Measurements from ENCODE around the gene HOXA2. TPM values are rescaled to one million over a fixed set of nuclear protein-coding genes. Genes with fewer than 3 reads are reported as not detected.

Gene HOXA2
- total RNA-seq, 2 donors from 2014 or later = 1.8 to 2.4 TPM

GRCh38 chr7:27064159-27064558, 38.3 kb downstream of the HOXA2 start:
- TF ChIP-seq, protein P1, sequence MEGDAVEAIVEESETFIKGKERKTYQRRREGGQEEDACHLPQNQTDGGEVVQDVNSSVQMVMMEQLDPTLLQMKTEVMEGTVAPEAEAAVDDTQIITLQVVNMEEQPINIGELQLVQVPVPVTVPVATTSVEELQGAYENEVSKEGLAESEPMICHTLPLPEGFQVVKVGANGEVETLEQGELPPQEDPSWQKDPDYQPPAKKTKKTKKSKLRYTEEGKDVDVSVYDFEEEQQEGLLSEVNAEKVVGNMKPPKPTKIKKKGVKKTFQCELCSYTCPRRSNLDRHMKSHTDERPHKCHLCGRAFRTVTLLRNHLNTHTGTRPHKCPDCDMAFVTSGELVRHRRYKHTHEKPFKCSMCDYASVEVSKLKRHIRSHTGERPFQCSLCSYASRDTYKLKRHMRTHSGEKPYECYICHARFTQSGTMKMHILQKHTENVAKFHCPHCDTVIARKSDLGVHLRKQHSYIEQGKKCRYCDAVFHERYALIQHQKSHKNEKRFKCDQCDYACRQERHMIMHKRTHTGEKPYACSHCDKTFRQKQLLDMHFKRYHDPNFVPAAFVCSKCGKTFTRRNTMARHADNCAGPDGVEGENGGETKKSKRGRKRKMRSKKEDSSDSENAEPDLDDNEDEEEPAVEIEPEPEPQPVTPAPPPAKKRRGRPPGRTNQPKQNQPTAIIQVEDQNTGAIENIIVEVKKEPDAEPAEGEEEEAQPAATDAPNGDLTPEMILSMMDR (IDR thresholded peaks at IDR 0.05) = no peak
- H3K4me3 ChIP-seq = no peak overlapping the region
- no peak overlapping the region for H3K27ac ChIP-seq
- DNase-seq = no peak
- no peaks in the 10 kb centered on the region for H3K36me3 ChIP-seq
- intact Hi-C loops (cut with DNase I) = no loop called here
- no peaks in the 10 kb centered on the region for H3K9me3 ChIP-seq
- no peaks in the 10 kb centered on the region for H3K4me1 ChIP-seq
- H3K9ac ChIP-seq (ENCODE audit: low read depth in 2 of 2, low read length in 2 of 2) = no peak overlapping the region
- no peaks in the 10 kb centered on the region for H3K27me3 ChIP-seq

GRCh38 chr7:27062946-27063345, 39.5 kb downstream of the HOXA2 start:
- DNase-seq = no peak
- Histone ChIP-seq H3K27ac (no peak overlapping the region), H3K36me3 (no peaks in the 10 kb centered on the region), H3K27me3 (no peaks in the 10 kb centered on the region), H3K4me1 (no peaks in the 10 kb centered on the region), H3K4me3 (no peak overlapping the region), H3K9me3 (no peaks in the 10 kb centered on the region), H3K9ac (ENCODE audit: low read depth in 2 of 2, low read length in 2 of 2) (no peak overlapping the region)
- TF ChIP-seq, protein P1 (IDR thresholded peaks at IDR 0.05) = no peak
- intact Hi-C loops (cut with DNase I) = no loop called here

DNA sequence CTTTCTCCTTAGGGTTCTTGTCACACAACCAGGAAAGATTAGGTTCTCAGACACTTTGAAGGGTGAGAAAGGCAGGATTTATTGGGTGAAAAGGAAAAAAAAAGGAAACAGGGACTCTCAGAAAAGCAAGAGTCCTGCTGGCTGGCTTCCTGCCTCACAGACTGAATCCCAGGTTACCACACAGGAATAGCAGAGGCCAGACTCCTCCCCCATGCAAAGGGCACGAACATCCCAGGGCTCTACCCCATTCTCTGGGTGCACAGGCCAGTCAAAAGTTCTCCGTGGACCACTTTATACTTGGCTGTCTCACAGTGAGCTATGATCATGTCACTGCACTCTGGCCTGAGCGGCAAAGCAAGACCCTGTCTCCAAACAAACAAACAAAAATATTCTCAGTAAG, 49.3 kb downstream of the HOXA2 start:
- H3K36me3 ChIP-seq = no peaks in the 10 kb centered on the region
- intact Hi-C loops (cut with DNase I) = no loop called here

GRCh38 chr7:27051451-27051850, 51.0 kb downstream of the HOXA2 start:
- H3K9me3 ChIP-seq = no peaks in the 10 kb centered on the region
- intact Hi-C loops (cut with DNase I) = no loop called here
- no peak for DNase-seq
- no peak overlapping the region for H3K27ac ChIP-seq
- H3K4me1 ChIP-seq = no peaks in the 10 kb centered on the region
- H3K4me3 ChIP-seq = no peak overlapping the region
- H3K36me3 ChIP-seq = no peaks in the 10 kb centered on the region
- H3K27me3 ChIP-seq = no peaks in the 10 kb centered on the region
- no peak overlapping the region for H3K9ac ChIP-seq (ENCODE audit: low read depth in 2 of 2, low read length in 2 of 2)
- TF ChIP-seq, protein P1 (IDR thresholded peaks at IDR 0.05) = no peak

More for the DNA sequence above, 49.3 kb downstream of the HOXA2 start:
- Histone ChIP-seq H3K4me3 (no peak overlapping the region), H3K27me3 (no peaks in the 10 kb centered on the region), H3K9me3 (no peaks in the 10 kb centered on the region), H3K9ac (ENCODE audit: low read depth in 2 of 2, low read length in 2 of 2) (no peak overlapping the region), H3K4me1 (no peaks in the 10 kb centered on the region), H3K27ac (no peak overlapping the region)
- TF ChIP-seq, protein P1 (IDR thresholded peaks at IDR 0.05) = no peak
- no peak for DNase-seq

Other genes starting within 250 kb of the HOXA2 start
- 10 to 100 TPM; 41.6 to 46.9 TPM for gene SKAP2, start 238.1 kb downstream of the HOXA2 start, total RNA-seq
- 1 to 10 TPM; 1.7 to 2.0 TPM for gene HOXA1, start 6.7 kb downstream of the HOXA2 start, total RNA-seq
- gene HOXA4, start 28.1 kb upstream of the HOXA2 start, total RNA-seq = 1 to 10 TPM; 3.3 to 4.5 TPM
- 10 to 100 TPM in 1 of 2 donors, 1 to 10 TPM in 1; 9.6 to 18.7 TPM for gene HOXA5, start 41.0 kb upstream of the HOXA2 start, total RNA-seq
- 10 to 100 TPM; 10.9 to 29.6 TPM for gene HOXA6, start 45.1 kb upstream of the HOXA2 start, total RNA-seq
- 10 to 100 TPM; 13.3 to 14.1 TPM for gene HOXA3, start 49.9 kb upstream of the HOXA2 start, total RNA-seq
- gene HOXA7, start 54.0 kb upstream of the HOXA2 start, total RNA-seq = 10 to 100 TPM; 21.9 to 24.4 TPM
- 10 to 100 TPM; 19.5 to 22.1 TPM for gene HOXA9, start 62.9 kb upstream of the HOXA2 start, total RNA-seq
- gene HOXA10, start 71.6 kb upstream of the HOXA2 start, total RNA-seq = 10 to 100 TPM; 25.4 to 26.0 TPM
- gene HOXA11, start 82.5 kb upstream of the HOXA2 start, total RNA-seq = 1 to 10 TPM; 2.9 to 3.7 TPM
- gene HOXA13, start 97.4 kb upstream of the HOXA2 start, total RNA-seq = 10 to 100 TPM; 22.7 to 33.8 TPM
- gene EVX1, start 140.1 kb upstream of the HOXA2 start, total RNA-seq = 1 to 10 TPM in 1 of 2 donors, under 1 TPM in 1; 0.32 to 1.5 TPM